Neural cell (in vitro differentiated cells): ENCODE data around the gene SPTBN1. TPM values are rescaled to one million over a fixed set of nuclear protein-coding genes. Genes with fewer than 3 reads are reported as not detected.

Source experiments
- H2AFZ ChIP-seq: fragments of 200-600, 300-800 bp; sonication (generic), shearing (Covaris generic); 2 replicates; pipeline ENCODE4 v1.6.0; 2014; ENCODE audit warnings: low read depth, mild to moderate bottlenecking, antibody characterized with exemption, low read length, moderate library complexity
- H3F3A ChIP-seq: fragments of 200-600 bp; shearing (Covaris generic); 2 replicates; pipeline ENCODE4 v1.6.1; 2016; ENCODE audit warnings: mild to moderate bottlenecking, moderate library complexity, mixed read lengths, antibody characterized with exemption, low read length; ENCODE audit not compliant: insufficient read depth, poor library complexity, severe bottlenecking
- H3K27ac ChIP-seq: fragments of 200-600, 300-800 bp; sonication (generic), shearing (Covaris generic); 2 replicates; pipeline ENCODE4 v1.5.1; 2014; ENCODE audit warnings: mild to moderate bottlenecking, low read length, moderate library complexity
- H3K27me3 ChIP-seq: fragments of 300-800, 200-600 bp; sonication (generic), shearing (Covaris generic); 2 replicates; pipeline ENCODE4 v1.6.0; 2014; ENCODE audit warnings: mild to moderate bottlenecking, low read depth, low read length, moderate library complexity; ENCODE audit not compliant: insufficient read depth
- H3K36me3 ChIP-seq: fragments of 300-800, 200-600 bp; sonication (generic), shearing (Covaris generic); 2 replicates; pipeline ENCODE4 v1.5.1; 2014; ENCODE audit warnings: mild to moderate bottlenecking, antibody characterized with exemption, low read length, moderate library complexity; ENCODE audit not compliant: insufficient read depth
- H3K4me2 ChIP-seq: fragments of 300-800, 200-600 bp; sonication (generic), shearing (Covaris generic); 2 replicates; pipeline ENCODE4 v1.6.0; 2014; ENCODE audit warnings: mild to moderate bottlenecking, low read length
- H3K4me3 ChIP-seq: fragments of 300-800, 200-600 bp; sonication (generic), shearing (Covaris generic); 2 replicates; pipeline ENCODE4 v1.5.1; 2014; ENCODE audit warnings: mild to moderate bottlenecking, low read length, moderate library complexity
- H3K79me2 ChIP-seq: fragments of 200-600 bp; shearing (Covaris generic); replicated peaks from 2 replicates; pipeline ENCODE4 v1.6.0; 2014; ENCODE audit warnings: mild to moderate bottlenecking, low read length, moderate library complexity; ENCODE audit not compliant: insufficient read depth
- H3K9ac ChIP-seq: fragments of 300-800, 200-600 bp; sonication (generic), shearing (Covaris generic); 2 replicates; pipeline ENCODE4 v1.6.1; 2016; ENCODE audit warnings: mild to moderate bottlenecking, low read length, mixed read lengths
- H3K9me2 ChIP-seq: fragments of 200-600 bp; shearing (Covaris generic); 2 replicates; pipeline ENCODE4 v1.6.1; 2016; ENCODE audit warnings: mild to moderate bottlenecking, low read length, mixed read lengths; ENCODE audit not compliant: insufficient read depth
- H3K9me3 ChIP-seq: fragments of 200-600, 300-800 bp; sonication (generic), shearing (Covaris generic); 2 replicates; pipeline ENCODE4 v1.6.1; 2016; ENCODE audit warnings: mild to moderate bottlenecking, mixed run types, low read length, moderate library complexity, mixed read lengths
- H4K20me1 ChIP-seq: fragments of 200-600 bp; shearing (Covaris generic); 2 replicates; pipeline ENCODE4 v1.6.1; 2016; ENCODE audit warnings: mild to moderate bottlenecking, mixed run types; ENCODE audit not compliant: insufficient read depth
- CTCF ChIP-seq: fragments of 450-650 bp; IDR thresholded peaks from 2 replicates; pipeline ENCODE4 v1.5.1; 2014; ENCODE audit warnings: antibody characterized with exemption, mild to moderate bottlenecking, moderate library complexity; ENCODE audit not compliant: poor library complexity, severe bottlenecking
- EP300 ChIP-seq: fragments of 450-650 bp; conservative IDR thresholded peaks from 2 replicates; pipeline ENCODE4 v1.6.1; 2014; ENCODE audit warnings: antibody characterized with exemption, mild to moderate bottlenecking, moderate library complexity; ENCODE audit not compliant: poor library complexity, severe bottlenecking
- EZH2 ChIP-seq: fragments of 200-600, 300-800 bp; shearing (Covaris generic), sonication (generic); IDR thresholded peaks from 2 replicates; pipeline ENCODE4 v1.6.1; 2014; ENCODE audit warnings: antibody characterized with exemption, low read length, borderline replicate concordance, mild to moderate bottlenecking; ENCODE audit not compliant: insufficient read depth, poor library complexity, severe bottlenecking
- MXI1 ChIP-seq: fragments of 450-650 bp; conservative IDR thresholded peaks from 2 replicates; pipeline ENCODE4 v1.6.1; 2014; ENCODE audit warnings: antibody characterized with exemption, mild to moderate bottlenecking; ENCODE audit not compliant: poor library complexity, severe bottlenecking
- POLR2AphosphoS5 ChIP-seq: IDR thresholded peaks from 2 replicates; pipeline ENCODE4 v1.6.1; 2012
- RAD21 ChIP-seq: fragments of 450-650 bp; conservative IDR thresholded peaks from 2 replicates; pipeline ENCODE4 v1.6.1; 2014; ENCODE audit warnings: antibody characterized with exemption, mild to moderate bottlenecking, moderate library complexity
- REST ChIP-seq: IDR thresholded peaks from 2 replicates; pipeline ENCODE4 v1.6.1; 2012; ENCODE audit warnings: borderline replicate concordance
- SMC3 ChIP-seq: fragments of 450-650 bp; conservative IDR thresholded peaks from 2 replicates; pipeline ENCODE4 v1.6.1; 2014; ENCODE audit warnings: antibody characterized with exemption, mild to moderate bottlenecking, moderate library complexity; ENCODE audit not compliant: poor library complexity
- TAF1 ChIP-seq: IDR thresholded peaks from 2 replicates; pipeline ENCODE4 v1.6.1; 2012; ENCODE audit warnings: low read depth
- polyA plus RNA-seq: library from polyadenylated mRNA; depleted of rRNA; stranded (reverse); fragments of >200 nt; gene quantifications from 2 replicates; pipeline ENCODE4 v1.2.3, GENCODE V29; 2014

SPTBN1 gene
- polyA plus RNA-seq, 1 donor from 2014 or later, result 92.1 TPM

GRCh38 chr2:54497763-54498680, 41.9 kb downstream of the SPTBN1 start:
- Histone ChIP-seq H3K9me2 (no peaks in the 10 kb centered on the region), H3K9me3 (no peaks in the 10 kb centered on the region), H2AFZ (no peak overlapping the region), H3K27ac (no peak overlapping the region), H4K20me1 (peaks cover 10% of the 10 kb centered on the region), H3K9ac (no peak overlapping the region), H3K4me2 (no peak overlapping the region), H3K36me3 (no peaks in the 10 kb centered on the region), H3K79me2 (peaks cover under 1% of the 10 kb centered on the region), H3F3A (no peaks in the 10 kb centered on the region), H3K4me3 (no peak overlapping the region), H3K27me3 (no peaks in the 10 kb centered on the region)
- TF ChIP-seq CTCF, result no peak
- no peak for TF ChIP-seq SMC3
- TF ChIP-seq MXI1, result no peak
- TF ChIP-seq REST, result no peak
- no peak for TF ChIP-seq POLR2AphosphoS5
- TF ChIP-seq TAF1, result no peak
- TF ChIP-seq EZH2, result no peak
- no peak for TF ChIP-seq EP300

GRCh38 chr2:54499661-54500060, 43.5 kb downstream of the SPTBN1 start:
- Histone ChIP-seq H3K36me3 (no peaks in the 10 kb centered on the region), H3K9me2 (no peaks in the 10 kb centered on the region), H3K4me2 (no peak overlapping the region), H4K20me1 (peaks cover 10% of the 10 kb centered on the region), H2AFZ (no peak overlapping the region), H3K9ac (no peak overlapping the region), H3K27me3 (no peaks in the 10 kb centered on the region), H3K9me3 (no peaks in the 10 kb centered on the region), H3K27ac (no peak overlapping the region), H3K79me2 (peaks cover 9% of the 10 kb centered on the region), H3F3A (peaks cover 5% of the 10 kb centered on the region), H3K4me3 (no peak overlapping the region)
- TF ChIP-seq REST (no peak), EP300 (no peak), POLR2AphosphoS5 (no peak), EZH2 (no peak), RAD21 (no peak), MXI1 (no peak), TAF1 (no peak), CTCF (no peak), SMC3 (no peak)
